GDM1 (cell line): Measurements from ENCODE around the gene SERPINA1.
"Not testable (repeated sequence)": the region's sequence is repeated elsewhere in the genome, so short reads cannot be mapped to it uniquely, and the experiment has no call there.

Source experiments
- DNase-seq: peaks from one replicate; lab custom pipeline; 2025; lab: John Stamatoyannopoulos, UW

The SERPINA1 gene

DNA sequence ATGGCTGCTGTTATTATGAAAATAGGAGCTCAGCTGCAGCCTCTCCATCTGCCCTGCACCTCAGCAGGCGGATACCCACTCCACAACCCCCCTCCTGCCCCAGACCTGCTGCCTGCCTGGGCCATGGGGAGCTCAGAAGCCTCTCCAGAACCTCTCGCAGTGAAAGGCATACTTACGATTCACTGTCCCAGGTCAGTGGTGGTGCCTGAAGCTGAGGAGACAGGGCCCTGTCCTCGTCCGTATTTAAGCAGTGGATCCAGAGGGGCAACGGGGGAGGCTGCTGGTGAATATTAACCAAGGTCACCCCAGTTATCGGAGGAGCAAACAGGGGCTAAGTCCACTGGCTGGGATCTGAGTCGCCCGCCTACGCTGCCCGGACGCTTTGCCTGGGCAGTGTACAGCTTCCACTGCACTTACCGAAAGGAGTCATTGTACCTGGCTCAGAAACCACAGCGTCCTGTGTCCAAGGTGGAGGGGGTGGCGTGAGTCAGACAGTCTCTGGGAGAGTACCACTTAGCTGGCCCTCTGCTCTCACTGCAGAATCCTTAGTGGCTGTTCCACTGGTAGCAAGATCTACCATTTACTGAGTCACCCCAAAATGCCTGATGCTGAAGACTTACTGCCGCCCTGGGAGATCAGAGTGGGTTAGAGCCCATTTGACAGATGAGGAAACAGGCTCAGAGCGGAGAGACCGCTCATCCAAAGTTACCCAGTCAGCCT, at the start of gene SERPINA1:
Gene SERPINA1 (minus strand): TSS at position 219 of the 720 bp plus-strand sequence. CDS start 5,365 bp downstream, outside the sequence.
- no peak for DNase-seq

DNA sequence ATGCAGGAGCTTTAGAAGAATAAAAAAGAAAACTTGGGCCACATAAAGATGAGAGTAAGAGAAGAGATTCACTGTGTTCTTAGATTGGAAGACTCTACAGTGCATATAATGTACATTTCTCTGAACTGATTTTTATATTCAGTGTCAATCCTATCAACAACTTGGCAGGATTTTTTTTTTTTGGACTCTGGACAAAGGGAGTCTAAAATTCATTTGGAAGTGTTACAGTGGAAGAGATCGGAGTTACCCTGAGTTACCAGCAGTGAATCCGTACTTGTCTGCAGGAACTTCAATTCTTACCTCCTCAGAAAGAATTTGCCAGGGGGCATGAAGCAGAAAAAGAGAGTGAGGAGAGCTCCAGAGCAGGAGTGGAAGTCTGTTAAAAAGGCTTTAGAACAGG, 40.2 kb upstream of the SERPINA1 start:
- DNase-seq, result no peak

DNA sequence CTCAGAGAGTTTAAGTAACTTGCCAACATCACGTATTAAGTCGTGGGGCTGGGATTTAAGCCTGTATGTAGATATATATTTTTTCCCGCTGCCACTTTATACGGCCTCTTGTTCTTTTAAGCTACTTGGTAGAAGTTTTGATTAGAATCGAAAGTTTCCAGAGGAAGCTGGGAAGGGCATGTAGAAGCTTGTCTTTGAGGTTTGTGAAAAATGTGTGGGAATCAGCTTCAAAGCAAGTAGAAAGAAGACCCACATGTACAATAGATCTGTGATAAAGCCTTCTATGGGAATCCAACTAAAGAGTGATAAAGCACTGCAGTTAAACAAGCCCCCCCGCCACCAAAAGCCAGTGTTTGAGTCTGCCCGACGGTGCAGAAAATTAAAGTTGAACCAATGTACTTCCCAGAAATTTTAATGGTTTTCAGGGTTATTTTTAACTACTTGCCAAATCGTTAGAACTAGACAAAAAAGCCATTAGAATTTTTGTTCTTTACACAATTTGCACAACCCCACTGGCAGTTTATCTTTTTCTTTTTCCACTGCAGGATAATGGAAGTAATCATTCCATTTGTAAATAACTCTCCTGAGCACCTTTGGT, 38.7 kb upstream of the SERPINA1 start:
- no peak for DNase-seq

DNA sequence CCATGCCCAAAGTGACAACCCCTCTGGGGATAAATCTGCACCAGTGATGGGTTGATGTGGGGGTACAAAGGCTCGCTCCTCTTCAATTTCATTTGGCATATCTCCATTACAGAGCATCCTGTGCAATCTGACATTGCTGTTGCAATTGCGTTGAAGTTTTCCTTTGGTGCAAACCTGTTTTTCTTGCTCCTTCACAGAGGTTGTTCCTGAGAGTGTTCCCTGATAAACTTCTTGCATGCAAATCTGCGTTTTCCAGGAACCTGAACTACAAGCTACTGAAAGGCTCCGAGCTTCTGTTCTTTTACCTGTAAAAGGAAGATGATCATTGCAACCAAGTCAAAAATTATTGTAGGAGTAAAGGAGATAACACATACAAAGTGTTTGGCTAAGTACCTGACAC, 38.1 kb upstream of the SERPINA1 start:
- DNase-seq, result no peak

DNA sequence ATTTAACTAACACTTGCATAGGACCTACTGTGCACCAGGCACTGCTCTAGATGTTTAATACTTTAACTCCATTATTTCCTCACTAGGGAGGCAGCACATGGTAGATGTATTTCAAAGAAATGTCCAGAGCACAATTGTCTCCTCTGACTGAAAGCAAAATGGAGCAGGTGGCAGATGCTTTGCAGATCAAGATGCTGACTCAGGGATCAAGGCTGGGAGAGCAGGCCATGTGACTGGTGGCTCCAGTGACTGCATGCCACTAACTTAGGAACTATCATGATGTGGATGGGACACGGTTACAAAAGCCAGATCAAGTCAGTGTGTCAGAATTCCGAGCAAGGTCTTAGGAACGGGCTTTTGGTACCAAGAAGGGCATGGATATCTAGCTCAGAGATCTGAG, 36.0 kb upstream of the SERPINA1 start:
- DNase-seq, result no peak

DNA sequence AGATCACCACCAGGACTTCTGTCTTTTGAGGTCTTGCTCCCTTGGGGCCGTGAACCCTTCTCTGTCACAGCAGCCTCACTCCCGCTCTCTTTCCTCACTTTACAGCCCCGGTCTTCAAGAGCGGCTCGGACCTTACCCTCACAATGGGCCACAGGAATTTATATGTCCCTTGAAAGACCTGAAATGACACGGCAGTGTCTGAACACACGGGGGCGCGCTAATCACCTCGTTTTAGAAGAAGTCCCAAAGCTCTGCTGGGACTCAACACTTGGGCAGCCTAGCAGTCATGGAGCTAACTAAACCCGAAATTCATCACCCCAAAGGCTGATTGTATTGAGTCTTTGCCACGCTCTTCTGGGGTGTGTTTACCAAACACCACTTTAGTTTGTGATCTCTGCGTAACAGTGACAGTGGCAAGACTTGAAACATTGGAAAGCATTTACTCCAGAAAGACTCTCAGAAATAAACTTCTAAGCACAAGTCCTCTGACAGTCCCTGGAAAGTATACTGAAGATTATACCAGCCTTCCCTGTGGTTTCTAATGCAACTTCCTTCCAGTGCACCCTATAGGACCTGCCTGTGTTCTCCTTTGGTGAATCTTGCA, 35.2 kb upstream of the SERPINA1 start:
- DNase-seq, result peak; percentile 34

DNA sequence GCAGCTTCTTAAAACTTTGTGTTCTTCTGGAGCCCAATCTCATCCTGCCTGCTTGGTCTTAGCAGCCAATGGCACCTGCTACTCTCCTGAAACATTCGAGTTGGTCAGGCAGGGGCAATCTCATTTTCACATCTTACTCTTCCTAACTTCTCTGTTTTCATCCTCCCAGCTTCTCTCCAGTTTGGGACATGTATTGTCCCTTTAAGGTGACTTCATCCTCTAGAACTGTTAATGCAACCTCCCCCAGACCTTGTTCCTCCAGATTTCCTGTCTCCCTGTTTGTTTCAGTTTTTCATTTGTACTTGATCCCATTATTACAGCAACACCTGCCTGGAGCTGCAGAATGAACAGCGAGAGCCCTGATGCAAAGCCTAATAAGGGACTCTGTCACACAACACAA, 32.9 kb upstream of the SERPINA1 start:
- no peak for DNase-seq

DNA sequence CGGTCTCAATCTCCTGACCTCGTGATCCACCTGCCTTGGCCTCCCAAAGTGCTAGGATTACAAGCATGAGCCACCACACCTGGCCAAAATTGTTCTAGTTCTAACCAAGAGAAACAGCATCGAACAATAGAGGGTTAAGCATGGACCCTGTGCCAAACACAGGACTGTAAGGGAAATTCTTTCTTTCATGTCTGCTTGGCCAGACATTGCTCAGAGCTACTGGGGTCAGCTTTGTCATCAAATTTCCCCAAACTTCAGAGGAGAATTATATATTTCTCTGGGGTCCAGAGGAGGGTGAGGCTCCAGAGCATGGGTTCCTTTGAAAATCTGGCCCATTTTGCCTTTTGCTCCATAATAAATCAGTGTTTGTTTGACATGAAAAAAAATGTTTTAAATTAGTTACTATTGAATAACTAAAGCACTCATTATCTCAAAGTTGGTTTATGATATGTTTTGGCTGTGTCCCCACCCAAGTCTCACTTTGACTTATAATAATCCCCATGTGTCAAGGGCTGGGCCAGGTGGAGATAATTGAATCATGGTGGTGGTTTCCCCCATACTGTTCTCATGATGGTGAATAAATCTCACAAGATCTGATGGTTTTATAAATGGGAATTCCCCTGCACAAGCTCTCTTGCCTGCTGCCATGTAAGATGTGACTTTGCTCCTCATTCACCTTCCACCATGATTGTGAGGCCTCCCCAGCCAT, 29.2 kb upstream of the SERPINA1 start:
- DNase-seq, result not testable (repeated sequence)

DNA sequence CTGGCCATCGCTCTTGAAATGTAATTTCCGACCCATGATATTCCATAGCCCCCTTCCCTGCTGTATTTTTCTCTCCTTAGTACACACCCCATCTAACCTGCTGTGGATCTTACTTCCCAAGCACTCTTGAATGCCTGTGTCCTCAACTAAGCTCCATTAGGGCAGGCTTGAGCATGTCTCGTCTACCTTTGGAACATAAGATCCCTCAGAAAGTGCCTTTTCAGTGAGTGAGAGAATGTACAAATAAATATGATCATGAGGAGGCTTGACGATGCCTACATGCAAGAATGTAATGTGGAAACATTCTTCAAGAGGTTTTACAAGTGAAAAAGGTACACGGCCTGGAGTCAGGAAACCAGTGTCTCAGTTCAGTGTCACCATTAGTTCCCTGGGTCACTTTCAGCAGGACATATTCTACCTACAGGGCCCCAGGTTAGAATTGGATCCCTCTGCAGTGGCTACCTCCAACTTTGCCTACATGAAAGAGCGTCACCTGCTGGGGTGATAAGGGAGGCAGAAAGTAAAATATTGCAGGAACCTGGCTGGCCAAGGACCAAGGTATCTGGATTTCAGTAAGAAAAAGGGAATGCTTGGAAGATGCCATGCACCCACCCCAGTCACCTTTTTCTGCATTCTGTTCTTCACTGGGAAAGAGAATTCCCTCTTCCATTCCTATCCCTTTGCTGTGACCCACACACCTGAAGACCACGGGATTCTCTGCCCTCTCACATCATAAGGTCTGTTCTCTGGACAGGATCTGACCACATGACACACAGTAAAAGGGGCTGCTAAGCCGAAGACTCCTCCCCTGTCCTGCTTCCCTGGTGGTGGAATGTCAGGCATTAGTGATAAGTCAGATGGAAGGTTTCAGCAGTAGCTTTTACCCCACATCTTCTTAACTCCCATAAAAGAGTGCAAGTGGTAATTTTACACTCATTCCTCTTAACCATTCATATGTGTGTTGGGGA, 24.6 kb upstream of the SERPINA1 start:
- DNase-seq, result no peak

DNA sequence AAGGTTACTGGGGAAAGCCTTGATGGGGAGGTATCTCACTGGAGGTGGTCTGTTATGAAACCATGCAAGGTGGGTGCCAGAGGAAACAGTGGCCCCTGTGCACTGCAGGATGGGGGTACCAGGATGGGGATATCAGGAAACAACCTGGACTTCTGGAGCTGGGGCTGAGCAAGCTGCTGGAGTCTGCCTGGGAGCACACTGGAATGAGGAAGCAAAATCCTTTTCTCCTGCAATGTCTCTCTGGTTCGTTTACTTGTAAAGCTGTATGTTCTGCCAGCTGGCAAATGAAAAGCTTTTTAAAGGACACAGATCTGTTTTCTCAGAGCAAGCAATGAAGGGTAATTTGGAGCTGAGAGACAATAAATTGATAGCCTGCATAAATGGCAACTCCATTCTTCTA, 23.2 kb upstream of the SERPINA1 start:
- no peak for DNase-seq

DNA sequence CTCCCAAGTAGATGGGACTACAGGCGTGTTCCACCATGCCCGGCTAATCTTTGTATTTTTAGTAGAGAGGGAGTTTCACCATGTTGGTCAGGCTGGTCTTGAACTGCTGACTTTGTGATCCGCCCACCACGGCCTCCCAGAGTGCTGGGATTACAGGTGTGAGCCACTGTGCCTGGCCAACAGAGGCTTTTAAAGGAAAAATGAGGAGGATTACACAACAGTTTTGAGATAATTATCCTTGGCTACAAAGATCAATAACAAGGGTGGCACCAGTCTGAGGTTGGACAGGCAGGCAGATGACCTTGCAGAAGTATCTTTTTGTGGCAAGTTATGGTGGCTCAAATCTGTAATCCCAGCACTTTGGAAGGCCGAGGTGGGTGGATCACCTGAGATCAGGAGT, 21.0 kb upstream of the SERPINA1 start:
- not testable (repeated sequence) for DNase-seq

DNA sequence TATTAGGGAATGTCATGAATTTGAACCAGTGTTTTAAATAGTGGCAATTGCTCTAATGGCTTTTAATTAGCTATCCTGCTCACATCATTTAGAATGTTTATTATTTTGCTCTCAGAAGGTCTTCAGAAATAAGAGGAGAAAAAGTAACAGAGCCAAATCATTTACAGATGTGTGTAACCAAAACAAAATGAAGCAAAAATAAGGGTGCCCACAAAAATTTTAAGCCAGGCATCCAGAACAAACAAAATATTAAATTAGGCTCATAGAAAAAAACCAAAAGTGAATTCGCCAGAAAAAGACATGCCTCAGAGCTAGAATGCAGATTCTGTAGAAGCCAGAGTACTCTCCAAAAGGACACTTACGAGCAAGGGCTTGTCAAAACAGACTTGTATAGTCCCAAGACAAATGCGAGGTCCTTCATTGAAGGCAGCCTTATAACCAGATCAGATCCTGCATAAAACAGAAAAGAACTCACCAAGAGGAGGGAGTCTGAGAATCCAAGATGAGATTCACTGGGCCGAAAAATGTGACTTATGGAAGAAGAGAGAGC, 20.2 kb upstream of the SERPINA1 start:
- DNase-seq, result no peak

DNA sequence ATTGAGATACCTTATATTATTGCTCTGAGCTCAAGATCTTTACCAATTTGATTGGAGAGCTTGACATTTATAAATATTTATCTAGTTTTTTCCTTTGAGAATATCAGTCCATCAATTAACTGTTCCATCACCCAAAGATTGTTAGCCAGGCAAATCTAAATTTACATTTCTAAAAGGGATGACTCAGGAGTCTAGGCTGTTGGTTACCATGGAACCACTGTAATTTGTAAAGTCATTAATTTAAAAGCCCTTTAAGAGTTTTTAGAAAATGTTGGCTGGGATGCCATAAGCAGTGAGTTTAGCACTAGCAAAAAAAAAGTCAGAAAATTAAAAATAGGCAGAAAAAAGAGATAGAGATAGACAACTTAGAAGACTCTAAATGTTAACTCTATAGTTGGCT, 19.5 kb upstream of the SERPINA1 start:
- DNase-seq, result no peak

DNA sequence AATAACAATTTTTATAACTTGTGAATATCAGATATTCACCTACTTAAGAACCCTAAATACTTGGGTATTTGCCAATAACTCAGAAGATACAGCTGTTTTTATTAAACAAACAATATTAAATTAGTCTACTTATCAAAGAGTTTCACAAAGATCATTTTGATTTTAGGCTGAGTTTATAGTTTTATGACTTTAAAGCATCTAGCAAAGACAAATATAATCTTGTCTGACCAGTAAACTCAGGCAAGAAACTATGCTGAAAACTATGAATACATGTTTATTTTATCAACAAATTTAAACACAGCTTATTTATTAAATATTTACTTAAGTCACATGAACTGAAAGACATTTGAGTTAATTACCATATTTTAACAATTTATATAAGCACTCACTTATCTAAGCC, 18.5 kb upstream of the SERPINA1 start:
- DNase-seq, result no peak

DNA sequence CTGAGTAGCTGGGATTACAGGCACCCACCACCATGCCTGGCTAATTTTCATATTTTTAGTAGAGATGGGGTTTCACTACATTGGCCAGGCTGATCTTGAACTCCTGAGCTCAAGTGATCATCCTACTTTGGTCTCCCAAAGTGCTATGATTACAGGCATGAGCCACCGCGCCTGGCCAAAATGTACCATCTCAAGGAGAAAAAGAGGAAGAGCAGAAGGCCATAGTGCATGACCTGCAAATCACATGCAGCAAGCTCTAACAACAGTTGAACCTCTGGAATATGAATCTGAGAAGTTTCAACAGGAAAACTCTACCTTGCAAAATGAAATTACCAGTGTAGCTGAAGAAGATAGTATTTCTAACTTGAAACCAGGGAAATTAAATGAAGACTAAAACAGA, 17.1 kb upstream of the SERPINA1 start:
- DNase-seq, result no peak

DNA sequence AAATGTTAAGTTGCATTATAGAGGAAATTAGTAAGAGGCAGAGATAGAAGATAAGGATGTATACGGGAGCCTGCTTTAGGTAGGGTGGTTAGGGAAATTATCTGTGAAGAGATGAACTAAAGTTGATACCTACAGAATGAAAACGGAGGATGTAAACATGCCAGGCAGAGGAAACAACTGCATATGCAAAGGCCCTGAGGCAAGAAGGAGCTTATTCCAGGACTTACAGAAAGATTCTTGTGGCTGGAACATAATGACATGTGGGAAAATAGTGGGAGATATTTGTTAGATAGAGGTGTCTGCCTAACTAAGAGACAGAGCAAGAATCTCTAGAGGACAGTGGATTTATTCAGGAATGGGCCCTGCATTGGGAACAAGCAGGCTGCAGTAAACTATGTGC, 16.2 kb upstream of the SERPINA1 start:
- no peak for DNase-seq

DNA sequence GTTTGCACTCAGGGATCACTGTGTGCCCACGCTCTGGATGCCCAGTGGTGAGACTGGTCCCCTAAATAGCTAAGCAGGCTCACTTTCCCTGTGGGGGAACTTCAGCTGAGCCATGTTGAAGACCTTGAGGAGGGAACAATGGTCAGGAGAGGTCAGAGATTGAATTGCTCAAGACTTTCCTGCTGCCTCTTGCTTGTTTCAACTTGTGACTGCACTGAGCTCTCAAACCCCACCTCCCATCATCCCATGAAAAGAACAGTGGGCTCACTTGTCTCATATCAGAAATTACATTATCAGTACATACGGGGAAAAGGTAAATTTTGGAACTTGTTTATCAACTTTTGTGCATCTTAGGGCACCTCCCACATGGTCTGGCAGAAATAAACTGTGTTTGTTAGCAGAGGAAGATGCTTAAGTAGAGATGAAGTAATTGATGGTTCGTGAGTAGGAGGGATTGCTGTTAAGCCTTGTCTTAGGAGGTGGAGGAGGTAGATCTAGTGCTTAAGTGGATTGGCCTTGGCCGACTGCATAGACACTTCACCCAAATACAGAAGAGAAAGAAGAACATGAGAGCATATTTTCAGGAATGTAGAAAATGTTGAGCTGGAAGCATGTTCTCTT, 15.0 kb upstream of the SERPINA1 start:
- DNase-seq, result no peak

DNA sequence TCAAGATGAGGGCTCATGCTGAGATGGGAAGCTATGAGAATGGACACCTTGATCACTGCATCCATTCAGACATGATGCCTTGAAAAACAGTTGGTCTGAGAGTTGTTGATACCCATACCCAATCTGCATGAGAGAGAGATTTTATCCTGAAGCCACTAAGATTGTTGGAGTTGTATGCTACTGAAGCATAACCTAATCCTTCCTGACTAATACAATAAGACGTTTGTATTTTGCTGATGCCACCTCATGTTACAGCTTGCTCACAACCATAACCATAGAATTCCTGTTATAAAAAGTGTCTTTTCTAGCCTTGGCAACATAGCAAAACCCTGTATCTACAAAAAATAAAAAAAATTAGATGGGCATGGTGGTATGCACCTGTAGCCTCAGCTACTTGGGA, 12.7 kb upstream of the SERPINA1 start:
- no peak for DNase-seq

DNA sequence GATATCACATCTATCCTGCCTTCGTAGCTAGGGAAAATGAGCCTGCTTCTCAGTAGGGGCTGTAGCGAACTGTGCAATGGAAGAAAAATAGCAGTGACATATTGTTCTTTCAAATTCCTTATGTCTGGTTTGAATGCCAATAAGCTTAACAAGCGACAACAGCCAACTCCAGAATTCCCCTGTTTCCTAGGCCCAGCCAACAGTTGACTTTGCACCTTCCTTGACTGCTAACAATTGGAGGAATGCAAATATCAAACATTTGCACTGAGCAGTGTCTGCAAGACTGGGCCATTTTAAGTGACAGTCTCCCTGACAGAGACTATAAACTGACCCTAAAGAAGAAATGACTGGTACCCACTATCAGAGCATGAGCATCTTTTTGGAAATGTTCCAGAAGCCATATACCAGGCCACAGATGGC, 12.0 kb upstream of the SERPINA1 start:
- DNase-seq, result no peak

DNA sequence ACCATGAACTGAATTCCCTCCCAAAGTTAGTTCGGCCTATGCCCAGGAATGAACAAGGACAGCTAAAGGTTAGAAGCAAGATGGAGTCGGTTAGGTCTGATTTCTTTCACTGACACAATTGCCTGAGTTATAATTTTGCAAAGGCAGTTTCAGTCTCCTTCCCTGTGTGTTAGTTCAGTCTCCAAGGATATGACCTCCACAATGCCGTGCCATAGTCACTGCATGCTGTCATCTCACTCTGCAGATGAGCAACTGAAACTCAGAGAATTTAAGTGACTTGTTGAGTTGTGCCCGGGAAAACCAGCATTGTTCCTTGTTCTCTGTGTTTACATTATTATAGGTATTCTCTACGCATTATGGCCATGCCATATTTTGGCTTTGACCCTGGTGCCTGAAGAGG, 10.1 kb upstream of the SERPINA1 start:
- DNase-seq, result no peak

DNA sequence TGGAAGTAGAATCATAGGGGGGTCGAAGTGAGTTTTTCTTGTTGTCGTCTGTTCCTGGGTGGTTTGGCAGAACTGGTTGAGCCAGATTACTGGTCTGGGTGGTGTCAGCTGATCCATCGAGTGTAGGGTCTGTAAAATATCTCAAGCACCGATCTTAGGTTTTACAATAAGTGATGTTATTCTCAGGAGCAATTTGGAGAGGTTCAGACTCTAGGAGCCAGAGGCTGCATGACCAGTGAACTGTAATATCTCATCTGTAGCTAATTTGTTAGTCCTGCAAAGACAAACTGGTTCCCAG, 9.7 kb upstream of the SERPINA1 start:
- DNase-seq, result no peak
